ENCODE data around the gene ART1.

ART1 gene

GRCh38 chr11:3617990-3618389 is 26.9 kb upstream of the ART1 start:
- ChIA-PET POLR2A (ENCODE audit: low non-redundant PET) (no interaction called here), CTCF (interaction anchor here (0.8 kb wide), 1 partner anchor 46 kb away, joined by 3 read pairs; no protein-coding TSS in a partner anchor)
- no peak for TF ChIP-seq CTCF (conservative IDR thresholded peaks at IDR 0.05; ENCODE audit: low read depth)
- no peak for DNase-seq (ENCODE audit: low spot score)
- H3K27ac ChIP-seq: no peak overlapping the region

- TF ChIP-seq CTCF (conservative IDR thresholded peaks at IDR 0.05; ENCODE audit: low read depth): no peak
- no peak for DNase-seq (ENCODE audit: low spot score)
- POLR2A ChIA-PET (ENCODE audit: low non-redundant PET): no interaction called here
- no peak overlapping the region for H3K27ac ChIP-seq
- CTCF ChIA-PET: no interaction called here
Measured at GRCh38 chr11:3622521-3622920, 22.4 kb upstream of the ART1 start.

GRCh38 chr11:3623121-3623520 is 21.8 kb upstream of the ART1 start:
- no peak for DNase-seq (ENCODE audit: low spot score)
- ChIA-PET POLR2A (ENCODE audit: low non-redundant PET) (no interaction called here), CTCF (no interaction called here)
- TF ChIP-seq CTCF (conservative IDR thresholded peaks at IDR 0.05; ENCODE audit: low read depth): no peak
- H3K27ac ChIP-seq: no peak overlapping the region

GRCh38 chr11:3623767-3624458 is 21.0 kb upstream of the ART1 start:
- ChIA-PET POLR2A (ENCODE audit: low non-redundant PET) (no interaction called here), CTCF (interaction anchor here (0.6 kb wide), 1 partner anchor 73 kb away, joined by 3 read pairs; no protein-coding TSS in a partner anchor)
- H3K27ac ChIP-seq: no peak overlapping the region
- TF ChIP-seq CTCF (conservative IDR thresholded peaks at IDR 0.05; ENCODE audit: low read depth): no peak
- DNase-seq (ENCODE audit: low spot score): no peak

GRCh38 chr11:3626250-3626960 is 18.5 kb upstream of the ART1 start:
- CTCF ChIA-PET: no interaction called here
- no peak for DNase-seq (ENCODE audit: low spot score)

GRCh38 chr11:3627291-3627690 is 17.6 kb upstream of the ART1 start:
- no peak for TF ChIP-seq CTCF (conservative IDR thresholded peaks at IDR 0.05; ENCODE audit: low read depth)
- H3K27ac ChIP-seq: no peak overlapping the region
- no peak for DNase-seq (ENCODE audit: low spot score)
- ChIA-PET CTCF (interaction anchor here (1.1 kb wide), 1 partner anchor 17 kb away, joined by 3 read pairs; no protein-coding TSS in a partner anchor), POLR2A (ENCODE audit: low non-redundant PET) (interaction anchor here (0.7 kb wide), 1 partner anchor 652 kb away, joined by 3 read pairs; no protein-coding TSS in a partner anchor)

More at GRCh38 chr11:3626250-3626960, 18.5 kb upstream of the ART1 start:
- TF ChIP-seq CTCF (conservative IDR thresholded peaks at IDR 0.05; ENCODE audit: low read depth): no peak
- no peak overlapping the region for H3K27ac ChIP-seq
- POLR2A ChIA-PET (ENCODE audit: low non-redundant PET): no interaction called here

Measured in RWPE1 (cell line).